NB4 (cell line): Measurements from ENCODE around the gene DNAAF1.

Experiments
- MYC ChIP-seq: IDR thresholded peaks from 2 replicates; pipeline ENCODE4 v1.6.1; 2011; ENCODE audit warnings: low read depth, low read length
- POLR2A ChIP-seq: IDR thresholded peaks from 2 replicates; pipeline ENCODE4 v1.6.1; 2011; ENCODE audit warnings: mild to moderate bottlenecking; ENCODE audit not compliant: insufficient read length; ENCODE audit errors: extremely low read depth
- TF ChIP-seq, protein P1 (sequence below): IDR thresholded peaks from one replicate; pipeline ENCODE4 v1.5.1; 2012; ENCODE audit warnings: low read depth, low read length
- TF ChIP-seq, protein P2 (sequence below): IDR thresholded peaks from 2 replicates; pipeline ENCODE4 v1.6.1; 2011; ENCODE audit warnings: low read depth, low read length

DNA sequence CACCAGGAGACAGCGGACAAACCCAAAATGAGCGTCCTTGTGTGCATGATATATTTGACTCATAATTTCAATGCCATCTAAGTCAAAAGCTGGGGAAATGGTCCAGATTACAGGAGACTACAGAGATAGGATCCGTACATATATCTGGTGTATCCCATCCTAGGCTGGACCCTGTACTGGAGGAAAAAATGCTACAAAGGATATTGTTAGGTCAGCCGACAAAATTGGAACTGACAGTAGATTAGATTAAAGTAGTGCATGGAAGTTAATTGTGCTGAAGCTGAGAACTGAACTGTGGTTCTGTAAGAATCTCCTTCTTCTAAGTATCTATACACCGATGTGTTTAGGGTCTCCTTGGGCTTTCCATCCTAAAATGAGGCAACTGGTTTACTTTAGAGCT, 70.4 kb downstream of the DNAAF1 start:
- TF ChIP-seq, protein P1, sequence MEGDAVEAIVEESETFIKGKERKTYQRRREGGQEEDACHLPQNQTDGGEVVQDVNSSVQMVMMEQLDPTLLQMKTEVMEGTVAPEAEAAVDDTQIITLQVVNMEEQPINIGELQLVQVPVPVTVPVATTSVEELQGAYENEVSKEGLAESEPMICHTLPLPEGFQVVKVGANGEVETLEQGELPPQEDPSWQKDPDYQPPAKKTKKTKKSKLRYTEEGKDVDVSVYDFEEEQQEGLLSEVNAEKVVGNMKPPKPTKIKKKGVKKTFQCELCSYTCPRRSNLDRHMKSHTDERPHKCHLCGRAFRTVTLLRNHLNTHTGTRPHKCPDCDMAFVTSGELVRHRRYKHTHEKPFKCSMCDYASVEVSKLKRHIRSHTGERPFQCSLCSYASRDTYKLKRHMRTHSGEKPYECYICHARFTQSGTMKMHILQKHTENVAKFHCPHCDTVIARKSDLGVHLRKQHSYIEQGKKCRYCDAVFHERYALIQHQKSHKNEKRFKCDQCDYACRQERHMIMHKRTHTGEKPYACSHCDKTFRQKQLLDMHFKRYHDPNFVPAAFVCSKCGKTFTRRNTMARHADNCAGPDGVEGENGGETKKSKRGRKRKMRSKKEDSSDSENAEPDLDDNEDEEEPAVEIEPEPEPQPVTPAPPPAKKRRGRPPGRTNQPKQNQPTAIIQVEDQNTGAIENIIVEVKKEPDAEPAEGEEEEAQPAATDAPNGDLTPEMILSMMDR, result no peak
- TF ChIP-seq POLR2A (no peak), MYC (no peak)
- TF ChIP-seq, protein P2, sequence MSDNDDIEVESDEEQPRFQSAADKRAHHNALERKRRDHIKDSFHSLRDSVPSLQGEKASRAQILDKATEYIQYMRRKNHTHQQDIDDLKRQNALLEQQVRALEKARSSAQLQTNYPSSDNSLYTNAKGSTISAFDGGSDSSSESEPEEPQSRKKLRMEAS, result no peak
